HG02970 (cell line): ENCODE results near the gene STXBP4.

Source experiments
- ATAC-seq: cut with Tn5 transposase; IDR thresholded peaks from one replicate; pipeline ENCODE4 v1.9.1; 2021; ENCODE audit warnings: mild to moderate bottlenecking, moderate library complexity, moderate number of reproducible peaks; ENCODE audit not compliant: unreplicated experiment, low FRiP score

Gene STXBP4

DNA sequence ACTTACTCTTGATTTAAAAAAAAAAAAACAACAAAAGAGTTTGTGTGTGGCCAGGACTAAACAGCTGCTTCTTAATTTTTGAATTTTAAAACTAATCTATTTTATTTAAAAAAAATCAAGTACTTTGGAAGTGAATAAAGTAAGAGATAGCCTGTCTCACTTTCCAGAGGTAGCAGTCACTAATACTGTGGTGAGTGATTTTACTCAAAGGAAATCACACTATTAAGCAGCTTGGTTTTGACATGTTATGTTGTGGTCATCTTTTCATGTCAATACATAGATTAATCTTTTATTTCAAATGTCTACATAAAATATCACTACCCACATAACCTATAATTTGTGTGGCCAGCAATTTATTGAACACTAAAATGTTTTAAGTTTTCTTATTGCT, 194.0 kb downstream of the STXBP4 start:
- ATAC-seq = no peak

DNA sequence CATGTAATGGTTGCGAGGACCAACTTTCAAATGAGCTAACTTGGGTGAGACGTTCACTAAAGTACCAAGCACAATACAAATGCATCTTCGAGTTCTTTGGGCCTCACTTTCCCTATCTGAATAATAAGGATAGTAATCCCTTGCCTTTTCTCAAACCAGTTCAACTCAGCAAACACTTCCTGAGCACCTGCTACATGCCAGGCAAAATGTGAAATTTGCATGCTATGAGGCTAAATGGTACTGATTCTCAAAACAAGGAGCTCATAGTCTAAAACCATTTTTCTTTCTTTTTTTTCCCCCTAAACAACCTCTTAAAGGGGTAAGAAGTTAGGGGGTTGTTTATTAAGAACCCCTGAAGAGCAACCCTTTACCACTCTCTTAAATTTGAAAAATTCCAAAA, 194.8 kb downstream of the STXBP4 start:
- no peak for ATAC-seq

DNA sequence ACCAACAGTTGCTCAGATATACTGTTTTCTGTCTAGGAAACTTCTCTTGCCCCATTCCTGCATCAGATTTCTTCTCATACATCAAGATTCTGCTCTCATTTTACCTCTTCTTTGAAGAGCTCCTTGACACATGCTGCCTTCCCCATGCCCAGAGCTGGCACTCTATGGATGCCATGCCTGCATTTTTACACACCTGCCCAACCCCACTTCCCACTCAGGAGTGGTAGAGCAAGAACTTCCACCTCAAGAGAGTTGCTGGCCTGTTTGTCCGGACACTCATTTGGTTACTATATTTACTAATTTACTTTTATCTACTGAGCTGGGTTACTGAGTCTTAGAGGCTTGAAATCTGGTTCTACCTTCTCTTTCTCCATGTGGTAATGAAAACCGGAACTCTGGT, 197.9 kb downstream of the STXBP4 start:
- no peak for ATAC-seq

DNA sequence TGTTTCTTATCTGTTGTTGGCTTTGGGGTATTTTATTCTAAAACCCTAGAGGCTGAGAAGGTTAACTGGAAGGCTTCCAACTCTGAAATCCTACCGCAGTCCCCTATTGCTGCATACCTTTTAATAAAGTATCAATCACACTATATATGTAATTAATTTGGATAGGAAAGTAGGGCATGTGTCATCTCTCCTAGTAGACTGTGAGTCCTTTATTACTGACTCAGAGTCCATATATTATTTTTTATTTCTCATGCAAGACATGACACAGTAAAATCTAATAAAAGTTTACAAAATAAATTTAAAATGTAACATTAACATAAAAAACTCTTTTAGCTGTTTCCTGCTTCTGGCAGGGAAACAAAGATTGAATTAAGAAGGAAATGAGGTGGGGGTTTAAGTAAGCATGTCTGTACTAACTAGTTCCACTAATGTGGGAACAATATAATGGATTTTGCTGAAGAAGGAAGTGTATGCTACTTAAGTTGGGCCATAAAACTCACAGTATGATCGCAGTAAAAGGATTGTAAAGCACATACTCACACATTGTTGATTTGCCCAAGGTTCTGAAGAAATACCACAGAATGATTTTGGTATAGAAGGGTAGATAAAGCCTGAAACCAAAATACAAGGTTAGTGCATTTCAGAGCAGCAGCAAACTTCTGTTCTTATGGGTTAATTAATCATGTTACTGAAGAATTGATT, 198.6 kb downstream of the STXBP4 start:
- ATAC-seq = no peak

DNA sequence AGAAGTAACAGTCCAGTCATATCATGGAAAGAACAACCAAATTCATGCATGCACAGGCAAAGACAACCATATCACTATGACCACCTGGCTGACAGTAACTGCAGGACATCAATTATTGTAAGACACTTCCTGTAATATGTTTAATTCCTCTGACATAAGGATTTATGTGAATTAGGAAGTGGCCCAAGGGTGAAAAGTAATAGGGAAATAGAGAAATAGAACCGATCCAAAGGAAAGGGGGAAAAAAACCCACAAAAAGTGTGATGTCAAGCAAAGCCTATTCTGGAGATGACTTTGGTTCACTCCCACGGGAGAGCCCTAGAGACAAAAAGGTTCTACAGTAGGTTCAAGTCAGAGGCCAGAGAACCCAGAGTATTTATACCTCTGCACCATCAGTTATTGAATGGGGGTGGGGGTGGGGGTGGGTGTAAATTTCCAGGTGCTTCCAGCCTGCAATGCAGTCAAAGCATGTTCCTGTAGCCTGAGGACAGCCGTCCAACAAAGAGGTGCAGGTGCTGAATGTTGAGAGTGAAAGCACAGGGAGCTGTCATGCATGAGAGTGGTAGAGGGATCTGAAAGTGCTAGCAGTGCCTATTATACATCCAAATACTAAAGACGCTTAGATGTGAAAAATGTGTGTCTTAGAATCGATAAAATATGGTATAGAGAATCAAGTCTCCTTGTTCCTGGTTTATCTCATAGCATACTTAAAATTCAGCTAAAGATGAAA, 200.6 kb downstream of the STXBP4 start:
- ATAC-seq = peak; percentile 75

DNA sequence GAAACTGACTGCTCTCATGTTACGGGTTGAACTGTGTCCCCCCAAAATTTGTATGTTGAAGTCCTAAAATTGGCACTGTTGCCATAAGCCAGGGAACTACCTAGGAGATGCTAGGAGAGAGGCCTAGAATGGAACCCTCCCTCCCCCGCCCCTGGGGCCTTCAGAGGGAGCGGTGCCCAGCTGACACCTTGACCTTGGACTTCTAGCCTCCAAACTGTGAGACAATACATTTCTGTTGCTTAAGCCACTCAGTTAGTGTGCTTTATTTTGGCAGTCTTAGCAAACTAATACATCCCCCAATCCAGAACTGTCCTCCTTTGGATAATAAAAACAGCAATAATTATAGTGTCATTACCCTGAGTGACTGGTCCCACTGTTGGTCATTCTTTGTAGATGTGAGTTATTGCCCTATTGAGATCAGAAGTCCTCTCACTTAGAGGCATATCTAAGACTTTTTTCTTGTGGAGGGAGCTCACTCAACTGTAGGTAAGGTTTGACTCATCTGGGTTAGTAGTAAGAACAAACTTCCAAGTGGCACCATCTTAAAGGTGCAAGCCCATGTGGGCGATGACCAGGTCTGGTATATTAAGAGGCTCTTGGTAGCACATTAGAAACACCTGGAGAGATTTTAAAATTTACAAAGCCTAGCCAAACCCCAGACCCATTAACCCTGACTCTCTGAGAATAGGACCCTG, 203.2 kb downstream of the STXBP4 start:
- ATAC-seq = no peak

DNA sequence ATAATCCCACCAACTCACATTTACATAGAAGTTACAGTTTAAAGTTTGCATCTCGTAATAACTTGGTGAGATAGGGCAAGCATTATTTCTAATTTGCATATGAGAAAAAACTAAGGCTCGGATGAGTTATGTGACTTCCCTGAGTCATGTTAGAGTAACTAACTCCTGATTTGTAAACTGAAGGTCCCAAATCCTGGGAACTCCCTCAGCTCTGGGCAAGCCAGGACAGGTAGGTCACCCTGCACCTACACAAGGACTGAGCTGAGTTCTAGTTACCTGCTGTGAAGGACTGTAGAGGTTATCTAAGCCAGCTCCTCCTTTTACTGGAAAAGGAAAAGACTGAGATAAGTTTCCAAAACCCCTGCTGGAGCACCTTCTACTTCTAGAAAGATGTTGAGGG, 204.0 kb downstream of the STXBP4 start:
- ATAC-seq = no peak

DNA sequence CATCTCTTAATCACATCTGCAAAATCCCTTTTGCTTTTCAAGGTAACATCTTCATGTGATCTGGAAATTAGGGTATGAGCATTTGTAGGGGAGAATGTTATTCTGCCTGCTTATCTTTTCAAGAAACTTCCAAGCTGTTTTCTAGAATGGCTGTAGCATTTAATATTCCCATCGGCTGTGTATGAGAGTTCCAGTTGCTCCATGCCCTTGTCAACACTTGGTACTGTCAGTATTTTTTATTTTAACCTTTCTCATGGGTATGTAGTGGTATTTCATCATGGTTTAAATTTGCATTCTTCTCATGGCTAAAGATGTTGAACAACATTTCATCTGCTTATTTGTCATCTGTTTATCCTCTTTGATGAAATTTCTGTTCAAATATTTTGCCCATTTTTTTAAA, 205.6 kb downstream of the STXBP4 start:
- ATAC-seq = no peak

DNA sequence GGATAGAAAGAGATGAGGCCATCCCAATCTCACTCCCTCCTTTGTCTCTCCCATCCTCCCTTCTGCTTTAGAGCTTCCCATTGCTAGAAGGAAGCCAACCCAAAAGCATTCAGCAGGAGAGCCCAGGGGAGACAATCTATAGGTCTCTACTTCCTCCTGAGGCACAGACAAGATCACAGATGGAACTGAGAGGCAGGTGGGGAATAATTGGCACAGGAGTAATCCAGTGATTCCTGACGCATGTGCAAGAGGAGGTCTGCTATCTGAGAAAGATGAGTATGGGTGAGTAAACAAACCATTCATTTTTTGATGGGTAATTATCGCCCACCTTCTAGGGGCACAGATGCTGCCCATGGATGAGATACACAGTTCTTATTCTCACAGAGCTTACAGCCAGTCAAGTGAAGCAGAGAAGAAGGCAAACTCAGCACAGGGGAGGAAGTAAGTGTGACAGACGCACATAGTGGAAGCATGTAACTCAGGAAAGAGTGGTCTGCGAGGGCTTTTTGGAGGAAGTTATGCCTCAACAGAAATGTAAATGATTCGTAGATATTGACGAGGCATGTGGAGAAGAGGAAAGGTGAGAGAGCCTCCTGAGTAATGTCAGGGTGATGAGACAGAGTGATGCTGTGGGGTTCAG, 207.3 kb downstream of the STXBP4 start:
- no peak for ATAC-seq

DNA sequence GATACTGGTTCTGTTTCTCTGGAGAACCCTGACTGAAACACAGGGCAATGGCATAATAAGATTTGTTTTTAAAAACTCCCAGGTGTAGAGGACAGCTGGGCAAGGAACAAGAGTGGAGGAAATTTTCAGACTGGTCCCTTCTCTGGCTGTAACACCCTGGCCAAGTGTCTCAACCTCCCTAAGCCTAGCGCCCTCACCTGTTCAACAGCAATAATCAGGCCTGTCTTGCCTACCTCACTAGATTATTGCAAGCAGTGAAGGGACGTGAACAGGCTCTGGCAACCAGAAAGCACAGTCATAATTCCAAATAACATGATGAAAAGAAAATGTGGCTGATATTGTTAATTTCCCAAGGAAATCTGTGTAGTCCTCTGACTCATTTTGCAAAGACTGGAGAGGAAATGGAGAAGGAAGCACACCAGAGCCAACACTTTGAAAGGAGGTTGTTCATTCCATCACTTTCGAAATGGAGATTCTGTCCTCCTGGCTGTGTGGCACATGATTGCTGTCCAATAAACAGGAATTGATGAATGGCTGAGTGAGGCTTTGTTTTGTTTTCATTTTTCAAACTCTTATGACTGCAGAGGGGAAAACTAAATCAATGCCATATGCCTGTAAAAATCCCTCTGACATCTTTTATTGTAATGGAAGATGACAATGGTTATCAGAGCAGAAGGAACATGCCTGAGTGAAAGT, 208.7 kb downstream of the STXBP4 start:
- ATAC-seq = no peak

DNA sequence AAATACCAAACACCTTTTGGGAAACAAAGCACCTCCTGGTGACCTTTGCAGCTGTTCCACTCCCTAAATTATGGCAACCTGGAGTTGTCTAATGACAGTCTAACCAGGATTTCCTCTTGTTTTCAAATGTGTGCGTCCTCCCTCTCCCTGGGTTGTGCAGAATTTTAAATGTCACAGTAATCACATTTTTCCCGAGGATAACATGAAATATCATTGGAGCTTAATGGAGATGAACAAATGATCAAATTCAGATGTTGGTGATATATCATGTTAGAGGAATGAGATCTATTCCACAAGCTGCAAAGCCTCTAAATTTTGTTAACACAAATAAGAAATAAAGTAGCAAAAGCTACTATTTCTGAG, 209.3 kb downstream of the STXBP4 start:
- no peak for ATAC-seq

DNA sequence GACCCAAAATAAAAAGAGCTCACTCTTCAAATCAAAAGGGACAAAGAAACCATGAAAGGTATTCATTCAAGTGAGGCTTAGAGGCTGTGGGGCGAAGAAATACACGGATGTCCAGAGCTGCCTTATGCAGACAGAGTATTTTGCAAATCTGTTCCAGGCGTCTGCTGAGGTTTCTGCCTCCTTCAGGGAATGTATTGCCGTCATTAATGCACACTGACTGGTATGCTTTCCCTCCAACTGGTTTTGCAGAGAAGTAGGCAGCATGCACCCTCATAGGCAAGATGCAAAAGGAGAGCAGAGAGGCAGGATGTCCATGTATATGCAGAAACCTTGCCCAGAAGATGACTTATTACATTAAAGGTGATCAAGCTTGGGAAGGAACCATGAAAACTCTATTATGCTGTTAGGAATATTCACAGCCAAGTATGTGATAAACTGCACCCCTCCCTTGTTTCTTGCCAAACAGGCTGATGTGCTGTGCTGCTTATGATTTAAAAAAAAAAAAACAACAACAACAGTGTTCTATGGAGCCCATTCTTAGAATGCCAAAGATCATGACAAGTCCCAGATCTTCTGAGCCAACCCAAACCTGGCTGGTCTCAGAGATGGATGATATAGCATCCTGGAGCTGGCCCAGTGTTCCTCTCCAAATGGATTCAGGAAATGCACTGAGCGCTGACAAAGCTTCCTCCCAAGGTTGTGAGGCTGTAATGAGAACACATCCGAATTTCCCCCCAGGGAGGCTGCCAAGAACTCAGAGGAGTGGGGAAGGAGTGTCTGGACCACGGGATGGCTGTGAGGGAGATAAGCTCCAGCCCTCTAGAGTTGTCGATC, 218.6 kb downstream of the STXBP4 start:
- no peak for ATAC-seq

DNA sequence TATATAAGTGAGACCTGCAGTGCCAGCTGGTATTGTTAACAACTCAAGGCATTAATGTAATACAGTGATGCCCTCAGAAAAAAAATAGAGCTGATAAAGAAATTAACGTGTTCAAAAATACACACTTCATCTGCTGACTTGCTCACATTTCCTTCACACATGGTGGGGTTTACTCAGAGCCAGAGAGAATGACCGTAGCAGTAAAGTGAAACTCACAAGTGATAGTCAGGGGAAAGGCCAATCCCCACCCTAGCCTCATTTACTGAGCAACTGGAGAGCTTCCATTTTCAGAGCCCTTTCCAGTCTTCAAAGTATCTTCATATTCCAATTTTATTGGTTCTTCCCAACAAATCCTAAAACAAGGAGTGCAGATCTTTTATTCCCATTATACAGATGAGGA, 222.2 kb downstream of the STXBP4 start:
- ATAC-seq = no peak

DNA sequence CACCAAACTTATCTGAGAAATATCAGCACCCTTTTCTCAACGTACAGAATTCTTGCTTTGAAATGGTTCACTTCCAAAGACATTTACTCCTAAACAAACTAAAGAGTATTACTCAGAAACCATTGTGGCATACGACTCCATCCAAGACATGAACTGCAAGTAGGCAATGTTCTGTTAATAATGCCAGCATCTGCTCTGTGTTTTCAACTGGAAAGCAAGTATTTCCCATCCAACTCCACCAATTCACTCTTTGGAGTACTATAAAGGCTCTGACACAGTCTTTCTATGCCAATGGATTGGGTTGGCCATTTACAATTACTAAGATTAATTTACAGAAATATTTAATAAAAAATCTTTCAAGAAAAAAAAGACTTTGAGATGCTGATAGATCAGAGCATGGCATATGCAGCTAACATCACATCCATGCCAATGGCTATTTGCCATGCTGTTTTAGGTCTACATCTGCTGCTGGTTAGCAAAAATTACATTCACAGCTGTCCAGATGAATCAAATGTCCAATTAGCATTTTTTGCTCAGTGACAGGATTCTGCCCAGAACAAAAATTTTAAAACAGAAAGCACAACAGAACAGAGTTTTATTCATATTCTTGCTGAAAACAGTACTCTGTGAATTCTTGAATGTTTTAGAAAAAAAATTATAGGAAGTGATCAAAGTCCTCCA, 230.3 kb downstream of the STXBP4 start:
- no peak for ATAC-seq

DNA sequence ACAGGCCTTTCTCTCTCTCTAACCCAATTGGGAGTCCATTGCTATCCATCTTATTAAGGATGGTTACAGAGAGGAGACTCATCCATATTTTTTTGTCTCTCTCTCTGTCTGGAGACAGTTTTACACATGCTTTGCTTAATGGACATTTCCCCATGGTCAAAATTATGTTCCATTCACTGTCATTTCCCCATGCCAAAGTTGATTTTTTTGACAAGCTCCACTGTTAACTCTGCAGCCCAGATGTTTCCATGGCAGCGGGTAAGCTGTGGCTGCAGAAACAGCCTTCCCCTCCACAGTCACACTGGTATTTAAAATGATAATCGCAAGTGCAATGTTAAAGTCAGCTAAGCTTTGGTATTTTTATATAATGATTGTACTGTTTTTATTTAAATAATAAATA, 232.3 kb downstream of the STXBP4 start:
- no peak for ATAC-seq

DNA sequence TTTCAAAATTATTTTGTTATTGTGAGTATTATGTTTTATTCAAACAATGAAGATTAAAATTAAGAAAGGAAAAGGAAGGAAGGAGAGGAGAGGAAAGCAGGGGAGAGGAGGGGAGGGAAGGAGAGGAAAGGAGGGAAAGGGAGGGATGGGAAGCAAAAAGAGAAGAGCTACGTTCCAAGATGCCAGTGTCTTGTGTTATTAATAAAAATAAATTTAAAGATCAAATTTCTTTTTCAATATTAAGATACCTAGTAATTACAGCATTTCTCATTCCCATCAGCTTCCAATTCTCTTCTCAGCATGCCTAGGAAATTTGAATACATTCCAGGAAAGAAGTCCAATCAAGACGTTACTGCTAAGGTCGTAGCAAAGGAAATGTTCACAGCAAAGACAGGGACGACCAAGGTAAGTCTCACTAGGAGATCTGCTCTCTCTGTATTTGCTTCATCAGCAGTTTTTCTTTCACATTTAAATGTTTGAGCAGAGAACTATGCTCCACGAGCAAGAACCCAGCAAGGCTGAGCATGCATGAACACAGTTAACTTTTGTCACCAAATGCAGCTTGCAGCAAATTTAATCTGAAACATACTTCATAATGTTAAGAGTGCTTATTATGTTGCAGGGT, 232.9 kb downstream of the STXBP4 start:
- ATAC-seq = no peak

DNA sequence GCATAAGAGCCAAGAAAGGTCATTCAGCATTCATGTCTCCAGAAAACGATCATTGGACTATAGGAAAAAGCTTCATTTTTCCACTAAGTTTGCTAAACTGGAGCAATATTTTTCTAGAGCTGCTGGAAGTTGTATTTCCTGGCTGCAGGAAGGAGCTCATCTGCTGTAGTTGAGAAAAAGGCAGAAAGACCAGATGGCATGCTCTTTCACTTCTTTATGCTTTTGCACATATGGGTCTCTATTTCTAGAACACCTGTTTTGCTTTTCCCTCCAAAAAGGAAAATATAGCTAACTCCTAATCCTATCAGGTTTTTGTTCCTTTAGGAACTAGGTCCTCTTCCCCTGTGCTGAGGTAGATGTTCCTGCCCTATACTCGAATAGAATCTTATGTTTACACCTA, 234.3 kb downstream of the STXBP4 start:
- no peak for ATAC-seq

DNA sequence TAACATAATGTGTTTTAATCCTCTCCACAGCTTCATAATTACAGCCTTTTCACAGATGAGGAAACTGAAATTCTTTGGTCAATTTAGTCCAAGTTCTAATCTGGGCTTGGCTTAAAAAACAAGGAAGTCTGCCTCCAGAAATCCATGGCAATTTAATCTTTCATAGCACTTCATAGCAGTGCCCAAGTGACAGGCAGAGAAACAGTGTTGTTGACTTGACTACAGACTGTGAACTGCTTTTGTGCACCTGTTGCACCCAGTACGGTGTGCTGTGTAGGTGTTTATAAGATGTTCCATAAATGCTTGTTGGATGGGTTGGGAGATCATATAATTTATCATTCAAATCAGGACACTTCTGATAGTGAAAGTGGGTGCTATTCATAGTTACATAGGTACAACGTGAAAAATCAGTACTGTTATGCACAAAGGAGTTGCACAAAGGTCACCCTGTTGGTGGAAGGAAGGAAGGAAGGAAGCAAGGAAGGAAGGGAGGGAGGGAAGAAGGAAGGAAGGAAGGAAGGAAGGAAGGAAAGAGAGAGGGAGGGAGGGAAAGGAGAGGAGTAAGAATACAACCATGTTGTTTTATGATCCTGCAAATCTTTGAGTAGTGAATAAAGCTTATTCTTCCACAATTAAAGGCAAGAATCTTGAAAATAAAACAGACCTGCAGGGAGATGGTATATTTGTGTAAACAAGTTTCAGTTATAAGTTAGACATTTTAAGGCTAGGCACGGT, 239.7 kb downstream of the STXBP4 start:
- no peak for ATAC-seq
